Ishikawa (cell line): Measurements from ENCODE around the gene TRAPPC3L.

Experiments
- CEBPB ChIP-seq: IDR thresholded peaks from 2 replicates; pipeline ENCODE4 v1.6.1; 2012
- CREB1 ChIP-seq: IDR thresholded peaks from 2 replicates; pipeline ENCODE4 v1.6.1; 2012; ENCODE audit warnings: low read depth
- EGR1 ChIP-seq: IDR thresholded peaks from 2 replicates; pipeline ENCODE4 v1.6.1; 2012
- EP300 ChIP-seq: IDR thresholded peaks from 2 replicates; pipeline ENCODE4 v1.6.1; 2012; ENCODE audit warnings: borderline replicate concordance
- FOXM1 ChIP-seq: IDR thresholded peaks from 2 replicates; pipeline ENCODE4 v1.6.1; 2012; ENCODE audit warnings: low read depth, borderline replicate concordance
- MAX ChIP-seq: IDR thresholded peaks from 2 replicates; pipeline ENCODE4 v1.6.1; 2012
- NFIC ChIP-seq: IDR thresholded peaks from 2 replicates; pipeline ENCODE4 v1.6.1; 2012
- RAD21 ChIP-seq: IDR thresholded peaks from 2 replicates; pipeline ENCODE4 v1.6.1; 2012; ENCODE audit warnings: low read depth
- TAF1 ChIP-seq: IDR thresholded peaks from 2 replicates; pipeline ENCODE4 v1.6.1; 2012; ENCODE audit warnings: low read depth, mild to moderate bottlenecking
- TCF12 ChIP-seq: IDR thresholded peaks from 2 replicates; pipeline ENCODE4 v1.6.1; 2012; ENCODE audit warnings: low read depth
- TEAD4 ChIP-seq: IDR thresholded peaks from 2 replicates; pipeline ENCODE4 v1.6.1; 2012
- USF1 ChIP-seq: IDR thresholded peaks from 2 replicates; pipeline ENCODE4 v1.6.1; 2012
- YY1 ChIP-seq: IDR thresholded peaks from 2 replicates; pipeline ENCODE4 v1.6.1; 2012; ENCODE audit warnings: low read depth
- ZBTB7A ChIP-seq: IDR thresholded peaks from 2 replicates; pipeline ENCODE4 v1.6.1; 2012; ENCODE audit warnings: low read depth
- TF ChIP-seq, protein P1 (sequence below): IDR thresholded peaks from 2 replicates; pipeline ENCODE4 v1.6.1; 2012; ENCODE audit warnings: low read depth, mild to moderate bottlenecking

The TRAPPC3L gene

GRCh38 chr6:116562614-116563013 is 17.1 kb upstream of the TRAPPC3L start:
- no peak for TF ChIP-seq TEAD4
- no peak for TF ChIP-seq CREB1
- TF ChIP-seq EGR1 = no peak
- no peak for TF ChIP-seq YY1
- TF ChIP-seq EP300 = no peak
- TF ChIP-seq FOXM1 = no peak
- no peak for TF ChIP-seq CEBPB
- no peak for TF ChIP-seq USF1
- no peak for TF ChIP-seq TCF12
- TF ChIP-seq, protein P1, sequence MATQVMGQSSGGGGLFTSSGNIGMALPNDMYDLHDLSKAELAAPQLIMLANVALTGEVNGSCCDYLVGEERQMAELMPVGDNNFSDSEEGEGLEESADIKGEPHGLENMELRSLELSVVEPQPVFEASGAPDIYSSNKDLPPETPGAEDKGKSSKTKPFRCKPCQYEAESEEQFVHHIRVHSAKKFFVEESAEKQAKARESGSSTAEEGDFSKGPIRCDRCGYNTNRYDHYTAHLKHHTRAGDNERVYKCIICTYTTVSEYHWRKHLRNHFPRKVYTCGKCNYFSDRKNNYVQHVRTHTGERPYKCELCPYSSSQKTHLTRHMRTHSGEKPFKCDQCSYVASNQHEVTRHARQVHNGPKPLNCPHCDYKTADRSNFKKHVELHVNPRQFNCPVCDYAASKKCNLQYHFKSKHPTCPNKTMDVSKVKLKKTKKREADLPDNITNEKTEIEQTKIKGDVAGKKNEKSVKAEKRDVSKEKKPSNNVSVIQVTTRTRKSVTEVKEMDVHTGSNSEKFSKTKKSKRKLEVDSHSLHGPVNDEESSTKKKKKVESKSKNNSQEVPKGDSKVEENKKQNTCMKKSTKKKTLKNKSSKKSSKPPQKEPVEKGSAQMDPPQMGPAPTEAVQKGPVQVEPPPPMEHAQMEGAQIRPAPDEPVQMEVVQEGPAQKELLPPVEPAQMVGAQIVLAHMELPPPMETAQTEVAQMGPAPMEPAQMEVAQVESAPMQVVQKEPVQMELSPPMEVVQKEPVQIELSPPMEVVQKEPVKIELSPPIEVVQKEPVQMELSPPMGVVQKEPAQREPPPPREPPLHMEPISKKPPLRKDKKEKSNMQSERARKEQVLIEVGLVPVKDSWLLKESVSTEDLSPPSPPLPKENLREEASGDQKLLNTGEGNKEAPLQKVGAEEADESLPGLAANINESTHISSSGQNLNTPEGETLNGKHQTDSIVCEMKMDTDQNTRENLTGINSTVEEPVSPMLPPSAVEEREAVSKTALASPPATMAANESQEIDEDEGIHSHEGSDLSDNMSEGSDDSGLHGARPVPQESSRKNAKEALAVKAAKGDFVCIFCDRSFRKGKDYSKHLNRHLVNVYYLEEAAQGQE = no peak
- TF ChIP-seq ZBTB7A = no peak
- no peak for TF ChIP-seq MAX
- TF ChIP-seq RAD21 = no peak
- TF ChIP-seq TAF1 = no peak

DNA sequence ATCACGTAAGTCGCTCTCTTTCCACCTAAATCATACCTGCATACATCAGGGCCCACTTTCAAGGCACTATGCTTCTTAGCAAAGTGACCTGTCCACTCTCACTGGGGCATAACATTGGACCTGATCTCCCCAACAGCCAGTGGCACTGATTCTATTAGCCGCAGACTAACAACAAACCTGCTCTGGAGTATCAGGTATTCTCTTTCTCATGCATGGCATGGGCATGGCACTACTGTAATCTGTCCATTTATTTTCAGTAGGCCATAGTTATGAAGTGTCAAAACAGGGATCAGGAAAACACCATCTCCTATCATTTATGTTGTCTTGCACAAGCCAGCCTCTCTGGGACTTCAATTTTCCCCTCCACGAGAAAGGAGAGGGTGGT is 16.5 kb upstream of the TRAPPC3L start:
- TF ChIP-seq EGR1 = no peak
- no peak for TF ChIP-seq TCF12
- no peak for TF ChIP-seq TEAD4

DNA sequence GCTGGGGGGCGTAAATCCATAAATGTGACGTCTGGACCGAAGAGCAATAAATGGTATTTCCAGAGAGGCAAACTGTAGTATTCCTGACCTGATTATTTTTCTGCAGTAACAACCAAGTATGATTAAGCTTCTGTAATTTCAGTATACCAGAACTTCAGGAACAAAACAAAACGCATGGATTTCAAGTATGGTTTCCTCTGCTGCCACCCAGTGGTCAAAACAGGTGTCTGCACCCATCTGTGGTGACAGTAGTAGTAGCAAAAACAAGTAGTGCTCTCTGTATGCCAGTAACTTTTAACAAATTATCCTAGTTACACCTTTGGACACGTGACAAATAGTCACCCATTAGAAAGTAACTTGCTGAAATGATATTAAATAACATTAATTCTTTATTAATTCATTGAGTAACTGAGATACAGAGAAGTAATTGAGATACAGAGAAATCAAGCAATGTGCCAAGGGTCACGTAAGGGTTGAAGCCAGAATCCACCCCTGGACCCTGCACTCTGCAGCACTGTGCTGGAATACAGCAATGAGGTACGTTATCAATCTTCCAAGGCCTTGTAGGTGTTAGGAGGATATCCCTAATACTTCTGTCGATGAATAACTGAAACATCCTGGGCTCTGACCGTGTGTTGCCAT is 16.0 kb upstream of the TRAPPC3L start:
- no peak for TF ChIP-seq NFIC
- TF ChIP-seq RAD21 = peak; percentile 80

DNA sequence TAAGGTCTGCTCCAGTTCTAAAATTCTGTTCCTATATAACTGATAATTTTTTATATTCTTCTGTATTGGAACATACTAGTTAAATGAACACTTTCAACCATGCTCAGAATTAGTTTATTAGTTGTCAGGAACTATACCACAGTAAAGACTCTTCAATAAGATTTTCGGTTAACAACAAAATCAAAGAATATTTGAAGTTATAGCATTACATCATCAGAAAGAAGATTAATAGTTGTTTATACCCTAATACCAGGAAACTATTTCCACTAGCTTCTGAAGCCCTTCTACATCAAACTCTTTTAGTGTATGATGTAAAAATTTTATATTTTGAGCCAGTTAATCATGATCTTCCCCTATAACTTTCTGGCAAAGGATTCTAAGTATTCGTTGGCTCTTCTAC is 14.6 kb upstream of the TRAPPC3L start:
- TF ChIP-seq TEAD4 = no peak

- TF ChIP-seq RAD21 = no peak
- peak; percentile 41; the same call in 1 of the 2 replicates for TF ChIP-seq TEAD4
Observed at GRCh38 chr6:116557893-116558292, 12.4 kb upstream of the TRAPPC3L start.

DNA sequence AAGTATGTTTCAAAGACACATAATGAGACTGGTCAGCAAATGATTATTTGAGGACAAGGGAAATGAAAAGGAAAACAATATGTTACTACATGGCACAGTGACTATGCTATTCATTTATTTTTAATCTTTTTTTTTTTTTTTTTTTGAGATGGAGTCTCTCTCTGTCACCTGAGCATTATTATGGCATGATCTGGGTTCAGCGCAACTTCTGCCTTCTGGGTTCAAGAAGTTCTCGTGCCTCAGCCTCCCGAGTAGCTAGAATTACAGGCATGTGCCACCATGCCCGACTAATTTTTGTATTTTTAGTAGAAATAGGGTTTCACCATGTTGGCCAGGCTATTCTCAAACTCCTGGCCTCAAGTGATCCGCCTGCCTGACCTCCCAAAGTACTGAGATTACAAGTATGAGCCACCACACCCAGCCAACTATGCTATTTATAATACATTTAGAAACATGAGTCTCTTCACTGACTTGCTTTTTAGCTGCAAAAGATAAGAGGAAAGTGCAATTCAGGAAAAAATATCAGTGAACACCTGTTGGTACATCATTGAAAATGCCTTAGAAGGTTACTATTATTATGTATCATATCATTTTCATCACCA is 11.4 kb upstream of the TRAPPC3L start:
- TF ChIP-seq EGR1 (no peak), MAX (no peak), TAF1 (no peak), TCF12 (no peak), CEBPB (no peak), RAD21 (no peak), EP300 (no peak), FOXM1 (no peak), YY1 (no peak), CREB1 (no peak), NFIC (no peak), TEAD4 (no peak), ZBTB7A (no peak), USF1 (no peak)
- TF ChIP-seq, protein P1 = no peak

DNA sequence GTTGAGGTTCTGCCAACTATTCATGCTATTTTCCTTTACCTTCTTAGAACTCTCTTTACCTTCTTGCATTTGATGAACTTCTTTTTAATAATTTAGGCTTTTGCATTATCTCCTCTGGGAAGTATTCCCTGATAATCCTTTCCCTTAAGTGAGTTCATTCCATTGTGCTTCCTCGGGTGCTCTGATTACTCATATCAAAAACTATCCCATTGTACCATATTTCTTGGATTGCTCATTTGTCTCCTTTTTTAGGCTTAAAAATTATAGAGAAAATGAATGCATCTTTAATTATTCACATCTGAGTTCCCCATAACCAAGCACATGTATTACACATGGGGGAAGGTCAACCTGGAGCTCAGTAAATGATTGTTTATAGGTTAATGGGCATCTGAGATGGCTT is 10.6 kb upstream of the TRAPPC3L start:
- TF ChIP-seq TEAD4 (no peak), CEBPB (no peak), TCF12 (no peak), FOXM1 (no peak), TAF1 (no peak), USF1 (no peak), CREB1 (no peak), EGR1 (no peak), MAX (no peak), EP300 (no peak), NFIC (no peak), RAD21 (no peak), ZBTB7A (no peak)
- TF ChIP-seq, protein P1 = no peak
